ENCODE measurements around the gene FOXD2.

FOXD2 gene

DNA sequence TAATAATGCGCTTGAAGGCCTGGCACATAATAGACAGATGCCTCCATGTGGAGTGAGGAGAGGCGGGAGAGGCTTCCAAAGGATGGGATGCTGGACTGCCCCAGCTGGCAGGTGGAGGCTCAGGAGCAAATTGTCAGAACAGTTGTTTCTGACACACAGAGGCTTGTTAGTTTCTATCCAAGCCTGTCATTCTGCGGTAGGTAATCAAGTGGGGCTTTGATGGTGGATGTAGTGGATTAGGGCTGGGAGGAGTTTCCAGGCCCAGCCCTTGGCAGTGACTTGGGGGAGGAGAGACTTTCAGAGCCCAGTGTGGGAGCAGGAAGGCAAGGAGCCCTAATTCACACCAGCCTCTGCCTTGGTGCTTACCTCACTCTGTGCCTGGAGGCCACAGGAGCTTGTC, 44.1 kb downstream of the FOXD2 start:
- no peak for TF ChIP-seq POLR2A (IDR thresholded peaks at IDR 0.05; ENCODE audit: low read depth, low read length)
- no peak for FAIRE-seq
- no peak for DNase-seq (ENCODE audit: insufficient read length, low spot score)

DNA sequence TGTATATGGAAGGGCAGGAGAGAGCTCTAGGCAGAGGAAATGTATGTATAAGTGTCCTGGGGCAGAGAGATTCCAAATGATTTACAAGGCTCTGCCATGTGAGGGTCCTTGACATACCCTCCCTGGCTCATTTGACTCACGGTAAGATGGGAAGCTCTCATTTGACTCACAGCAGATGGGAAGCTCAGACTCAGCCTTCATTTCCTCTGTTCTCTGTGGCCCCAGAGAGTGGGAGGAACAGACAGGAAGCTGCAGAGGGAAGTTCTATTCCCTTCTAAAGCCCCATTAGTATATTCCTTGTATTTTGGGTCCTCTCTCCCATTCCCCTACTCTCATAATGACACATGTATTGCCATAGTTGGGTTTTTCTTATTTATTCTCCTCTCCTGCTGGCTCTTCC, 44.9 kb downstream of the FOXD2 start:
- DNase-seq (ENCODE audit: insufficient read length, low spot score) (no peak), FAIRE-seq (no peak)
- no peak for TF ChIP-seq POLR2A (IDR thresholded peaks at IDR 0.05; ENCODE audit: low read depth, low read length)

DNA sequence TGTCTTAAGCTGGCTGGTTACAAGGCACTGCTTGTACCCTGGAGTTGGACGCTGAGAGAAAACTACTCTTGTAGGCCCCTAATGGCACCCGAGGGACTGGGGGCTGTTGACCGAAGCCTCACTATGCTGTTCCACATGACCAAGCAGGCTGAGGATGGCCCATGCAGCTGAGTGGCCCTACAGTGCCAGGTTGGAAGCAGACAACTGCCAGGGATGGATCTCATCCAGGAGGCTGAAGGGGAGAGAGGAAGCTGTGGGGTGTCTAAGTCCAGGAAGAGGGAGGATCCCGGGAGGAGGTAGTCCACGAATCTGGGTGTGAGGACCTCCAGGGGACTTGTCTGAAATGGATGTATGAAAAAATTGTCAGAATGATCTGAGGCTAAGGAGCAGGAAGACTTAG, 45.8 kb downstream of the FOXD2 start:
- TF ChIP-seq POLR2A (IDR thresholded peaks at IDR 0.05; ENCODE audit: low read depth, low read length): no peak
- FAIRE-seq: no peak
- DNase-seq (ENCODE audit: insufficient read length, low spot score): no peak

- FAIRE-seq: no peak
- TF ChIP-seq POLR2A (IDR thresholded peaks at IDR 0.05; ENCODE audit: low read depth, low read length): no peak
- no peak for DNase-seq (ENCODE audit: insufficient read length, low spot score)
These were observed 48.0 kb downstream of the FOXD2 start for GRCh38 chr1:47485817-47486216.

DNA sequence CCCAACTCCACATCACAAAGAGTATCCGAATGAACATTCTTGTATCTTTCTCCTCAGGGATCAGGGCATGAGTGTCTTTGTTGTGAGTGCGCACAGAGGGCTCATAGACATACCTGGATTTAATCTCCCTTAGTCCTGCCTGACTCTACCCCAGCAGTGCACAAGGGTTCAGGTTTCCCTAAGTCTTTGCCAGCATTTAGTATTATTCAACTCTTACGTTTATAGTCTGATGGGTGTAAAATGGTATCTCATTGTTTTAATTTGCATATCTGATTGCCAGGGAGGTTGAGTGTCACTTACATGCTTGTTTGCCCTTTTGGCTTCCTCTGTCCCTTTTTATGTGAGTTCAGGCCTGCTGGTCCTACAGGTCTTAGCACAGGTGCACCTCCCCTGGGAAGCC, 49.5 kb downstream of the FOXD2 start:
- no peak for TF ChIP-seq POLR2A (IDR thresholded peaks at IDR 0.05; ENCODE audit: low read depth, low read length)
- DNase-seq (ENCODE audit: insufficient read length, low spot score): no peak
- FAIRE-seq: no peak

GRCh38 chr1:47487850-47488450, 50.1 kb downstream of the FOXD2 start:
- FAIRE-seq: peak; percentile 36
- DNase-seq (ENCODE audit: insufficient read length, low spot score): peak; percentile 51
- TF ChIP-seq POLR2A (IDR thresholded peaks at IDR 0.05; ENCODE audit: low read depth, low read length): no peak

Measured in H54 (cell line).